ENCODE data around the gene PKP3.

- TF ChIP-seq HDAC2 (IDR thresholded peaks at IDR 0.05) (no peak), POLR2A (IDR thresholded peaks at IDR 0.05; ENCODE audit: low read length) (no peak), EP300 (IDR thresholded peaks at IDR 0.05) (no peak), SREBF2 (IDR thresholded peaks at IDR 0.05) (no peak), JUN (IDR thresholded peaks at IDR 0.05) (no peak)
- TF ChIP-seq, protein P1, sequence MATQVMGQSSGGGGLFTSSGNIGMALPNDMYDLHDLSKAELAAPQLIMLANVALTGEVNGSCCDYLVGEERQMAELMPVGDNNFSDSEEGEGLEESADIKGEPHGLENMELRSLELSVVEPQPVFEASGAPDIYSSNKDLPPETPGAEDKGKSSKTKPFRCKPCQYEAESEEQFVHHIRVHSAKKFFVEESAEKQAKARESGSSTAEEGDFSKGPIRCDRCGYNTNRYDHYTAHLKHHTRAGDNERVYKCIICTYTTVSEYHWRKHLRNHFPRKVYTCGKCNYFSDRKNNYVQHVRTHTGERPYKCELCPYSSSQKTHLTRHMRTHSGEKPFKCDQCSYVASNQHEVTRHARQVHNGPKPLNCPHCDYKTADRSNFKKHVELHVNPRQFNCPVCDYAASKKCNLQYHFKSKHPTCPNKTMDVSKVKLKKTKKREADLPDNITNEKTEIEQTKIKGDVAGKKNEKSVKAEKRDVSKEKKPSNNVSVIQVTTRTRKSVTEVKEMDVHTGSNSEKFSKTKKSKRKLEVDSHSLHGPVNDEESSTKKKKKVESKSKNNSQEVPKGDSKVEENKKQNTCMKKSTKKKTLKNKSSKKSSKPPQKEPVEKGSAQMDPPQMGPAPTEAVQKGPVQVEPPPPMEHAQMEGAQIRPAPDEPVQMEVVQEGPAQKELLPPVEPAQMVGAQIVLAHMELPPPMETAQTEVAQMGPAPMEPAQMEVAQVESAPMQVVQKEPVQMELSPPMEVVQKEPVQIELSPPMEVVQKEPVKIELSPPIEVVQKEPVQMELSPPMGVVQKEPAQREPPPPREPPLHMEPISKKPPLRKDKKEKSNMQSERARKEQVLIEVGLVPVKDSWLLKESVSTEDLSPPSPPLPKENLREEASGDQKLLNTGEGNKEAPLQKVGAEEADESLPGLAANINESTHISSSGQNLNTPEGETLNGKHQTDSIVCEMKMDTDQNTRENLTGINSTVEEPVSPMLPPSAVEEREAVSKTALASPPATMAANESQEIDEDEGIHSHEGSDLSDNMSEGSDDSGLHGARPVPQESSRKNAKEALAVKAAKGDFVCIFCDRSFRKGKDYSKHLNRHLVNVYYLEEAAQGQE (IDR thresholded peaks at IDR 0.05), result no peak
- TF ChIP-seq, protein P2, sequence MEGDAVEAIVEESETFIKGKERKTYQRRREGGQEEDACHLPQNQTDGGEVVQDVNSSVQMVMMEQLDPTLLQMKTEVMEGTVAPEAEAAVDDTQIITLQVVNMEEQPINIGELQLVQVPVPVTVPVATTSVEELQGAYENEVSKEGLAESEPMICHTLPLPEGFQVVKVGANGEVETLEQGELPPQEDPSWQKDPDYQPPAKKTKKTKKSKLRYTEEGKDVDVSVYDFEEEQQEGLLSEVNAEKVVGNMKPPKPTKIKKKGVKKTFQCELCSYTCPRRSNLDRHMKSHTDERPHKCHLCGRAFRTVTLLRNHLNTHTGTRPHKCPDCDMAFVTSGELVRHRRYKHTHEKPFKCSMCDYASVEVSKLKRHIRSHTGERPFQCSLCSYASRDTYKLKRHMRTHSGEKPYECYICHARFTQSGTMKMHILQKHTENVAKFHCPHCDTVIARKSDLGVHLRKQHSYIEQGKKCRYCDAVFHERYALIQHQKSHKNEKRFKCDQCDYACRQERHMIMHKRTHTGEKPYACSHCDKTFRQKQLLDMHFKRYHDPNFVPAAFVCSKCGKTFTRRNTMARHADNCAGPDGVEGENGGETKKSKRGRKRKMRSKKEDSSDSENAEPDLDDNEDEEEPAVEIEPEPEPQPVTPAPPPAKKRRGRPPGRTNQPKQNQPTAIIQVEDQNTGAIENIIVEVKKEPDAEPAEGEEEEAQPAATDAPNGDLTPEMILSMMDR (IDR thresholded peaks at IDR 0.05), result no peak
Measured at GRCh38 chr11:399731-400211, 5.8 kb downstream of the PKP3 start.
